Thyroid gland (tissue), 4 donors: ENCODE results near the gene COL4A1. TPM values are rescaled to one million over a fixed set of nuclear protein-coding genes. Genes with fewer than 3 reads are reported as not detected.

Experiments
- DNase-seq, 2 donors: peaks; one replicate each; pipeline ENCODE4 v3.0.0-alpha.2; 2019
- H3K27ac ChIP-seq, 3 donors: fragments of 200-600 bp; sonication (generic); 1 replicate in 2 of 3; 2 replicates in 1 of 3; pipeline ENCODE4 v1.5.1; 2016 to 2019; ENCODE audit warnings: mild to moderate bottlenecking in 1 of 3, moderate library complexity in 1 of 3
- H3K27me3 ChIP-seq: fragments of 200-600 bp; sonication (generic); one replicate; pipeline ENCODE4 v1.5.1; 2019
- H3K36me3 ChIP-seq, 2 donors: fragments of 200-600 bp; sonication (generic); one replicate each; pipeline ENCODE4 v1.5.1; 2016 to 2019
- H3K4me1 ChIP-seq, 2 donors: fragments of 200-600 bp; sonication (generic); one replicate each; pipeline ENCODE4 v1.5.1; 2017 to 2019
- H3K4me3 ChIP-seq, 3 donors: fragments of 200-600 bp; sonication (generic); replicated peaks in 1 of 3; 1 replicate in 2 of 3; 2 replicates in 1 of 3; pipeline ENCODE4 v1.5.1; 2016; ENCODE audit warnings: mild to moderate bottlenecking in 1 of 3
- H3K9me3 ChIP-seq: fragments of 200-600 bp; sonication (generic); one replicate; pipeline ENCODE4 v1.5.1; 2017
- CTCF ChIP-seq, 6 experiments: fragments of 200-600 bp in 3 of 6; fragments of 450-650 bp in 3 of 6; sonication (generic) in 3 of 6; IDR thresholded peaks; one replicate each; pipeline ENCODE4 v1.5.1; 2016 to 2019; ENCODE audit warnings: antibody characterized with exemption in 6 of 6, mild to moderate bottlenecking in 2 of 6, inconsistent platforms in 1 of 6, moderate library complexity in 1 of 6
- POLR2A ChIP-seq, 2 donors: fragments of 450-650 bp; IDR thresholded peaks; one replicate each; pipeline ENCODE4 v1.6.1; 2017; ENCODE audit warnings: antibody characterized with exemption in 2 of 2, mild to moderate bottlenecking in 2 of 2, moderate library complexity in 1 of 2
- WGBS, 2 donors: methylation state at CpG; one replicate each; pipeline ENCODE4 v1.1.5; 2017; 5-methylcytosine and 5-hydroxymethylcytosine counted together
- intact Hi-C: fragments of 100-400 bp; cut with DNase I; formaldehyde crosslinking; loops from one replicate; pipeline ENCODE4 v1.15.1; 2023
- total RNA-seq, 4 donors: library from RNA; depleted of rRNA; stranded (reverse); fragments of >200 nt; gene quantifications; one replicate each; pipeline ENCODE4 v1.2.3, GENCODE V29; 2016

Gene COL4A1
- total RNA-seq, 4 donors from 2014 or later: 71.3 to 161 (median 112) TPM

DNA sequence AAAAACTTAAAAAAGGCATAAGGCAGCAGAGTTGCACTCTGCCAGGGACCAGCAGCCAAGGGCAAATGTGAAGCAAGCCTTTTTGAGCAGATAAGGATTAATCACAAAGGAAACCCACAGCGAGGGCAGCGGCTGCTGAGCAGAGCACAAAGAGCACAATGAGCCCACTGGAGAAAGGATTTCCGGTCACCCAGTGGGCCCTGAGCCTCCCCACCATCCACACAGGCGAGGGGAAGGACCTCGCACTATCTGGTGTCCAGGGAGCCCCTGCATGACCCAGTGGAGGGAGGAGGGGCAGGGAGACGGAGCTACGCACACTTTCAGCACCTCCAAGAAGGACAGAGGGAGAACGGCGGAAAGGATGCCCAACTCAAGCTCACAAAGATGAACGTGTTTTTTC is 40.0 kb downstream of the COL4A1 start:
- no peak for TF ChIP-seq POLR2A (IDR thresholded peaks at IDR 0.05)
- no peak for TF ChIP-seq CTCF (IDR thresholded peaks at IDR 0.05)
- H3K27me3 ChIP-seq: no peaks in the 10 kb centered on the region
- no peaks in the 10 kb centered on the region for H3K9me3 ChIP-seq
- intact Hi-C loops: no loop called here
- no peak overlapping the region for H3K27ac ChIP-seq
- 82 to 83% methylated on average over 10 of the region's 10 CpGs for WGBS, 2 donors
- H3K4me1 ChIP-seq: peaks cover 10 to 46% of the 10 kb centered on the region in 2 donors
- no peak for DNase-seq
- no peak overlapping the region for H3K4me3 ChIP-seq
- no peaks in the 10 kb centered on the region for H3K36me3 ChIP-seq

DNA sequence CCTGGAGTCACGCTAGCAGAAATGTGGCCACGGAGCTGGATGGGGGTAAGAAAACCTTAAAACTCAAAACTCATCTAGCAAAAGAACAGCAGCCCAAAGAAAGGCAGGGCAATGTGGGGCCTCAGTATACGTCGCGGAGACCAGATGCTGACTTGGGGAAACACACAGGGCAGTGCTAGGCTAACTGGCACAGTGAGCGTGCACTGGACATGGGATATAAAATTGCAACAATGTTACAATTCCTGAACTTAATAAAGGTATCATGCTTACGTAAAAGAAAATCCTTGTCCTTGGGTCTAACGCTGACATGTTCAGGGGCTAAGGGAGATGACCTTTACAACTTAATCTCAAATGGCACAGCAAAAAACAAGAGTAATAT is 40.5 kb downstream of the COL4A1 start:
- peak overlapping the region in 2 of 3 donors; percentile 36 to 59 for H3K27ac ChIP-seq
- TF ChIP-seq POLR2A (IDR thresholded peaks at IDR 0.05) (no peak), CTCF (IDR thresholded peaks at IDR 0.05) (no peak)
- no peaks in the 10 kb centered on the region for H3K9me3 ChIP-seq
- intact Hi-C loops: no loop called here
- H3K4me3 ChIP-seq: no peak overlapping the region
- no peaks in the 10 kb centered on the region for H3K36me3 ChIP-seq
- 86 to 87% methylated on average over 8 of the region's 8 CpGs for WGBS, 2 donors
- H3K4me1 ChIP-seq: peaks cover 10 to 51% of the 10 kb centered on the region in 2 donors
- H3K27me3 ChIP-seq: no peaks in the 10 kb centered on the region
- DNase-seq: no peak

DNA sequence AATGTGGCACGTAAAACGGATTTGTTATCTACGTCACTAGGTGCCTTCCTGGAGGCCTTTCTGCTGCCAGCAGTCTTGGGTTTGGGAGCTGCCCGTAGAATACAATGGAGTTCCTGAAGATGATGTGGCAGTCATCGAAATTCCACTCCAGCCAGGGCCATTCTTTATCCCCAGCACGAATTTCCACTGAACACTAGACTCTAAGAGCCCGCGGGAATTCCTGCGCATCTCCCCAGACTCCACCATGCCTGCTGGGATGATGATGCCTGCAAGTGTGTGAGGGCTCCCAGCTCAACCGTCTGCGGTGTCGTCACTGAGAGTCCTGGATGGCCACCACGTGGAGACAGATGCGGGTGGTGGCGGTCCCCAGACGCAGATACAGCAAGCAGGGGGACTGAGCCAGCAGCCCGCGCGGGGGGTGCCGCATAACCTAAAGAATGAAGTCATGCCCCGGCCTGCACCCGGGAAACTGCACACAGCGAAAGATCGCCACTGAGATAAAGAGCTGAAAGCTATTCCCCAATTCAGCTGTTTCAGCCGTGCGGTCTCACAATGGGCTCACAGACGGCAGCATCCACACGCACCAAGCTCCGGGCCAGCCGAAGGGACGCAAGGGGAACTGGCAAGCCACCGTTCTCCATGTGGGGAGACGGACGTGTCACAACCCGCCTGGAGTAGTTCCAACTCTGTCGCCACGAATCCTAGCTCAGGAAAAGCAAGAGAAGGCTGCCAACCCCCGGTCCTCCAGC is 41.1 kb downstream of the COL4A1 start:
- peak overlapping the region in 2 of 3 donors; percentile 36 to 59 for H3K27ac ChIP-seq
- intact Hi-C loops: no loop called here
- TF ChIP-seq POLR2A (IDR thresholded peaks at IDR 0.05): no peak
- no peak for TF ChIP-seq CTCF (IDR thresholded peaks at IDR 0.05)
- H3K4me1 ChIP-seq: peaks cover 10 to 55% of the 10 kb centered on the region in 2 donors
- no peak overlapping the region for H3K4me3 ChIP-seq
- 78 to 84% methylated on average over 38 of the region's 38 CpGs for WGBS, 2 donors
- DNase-seq: no peak
- H3K27me3 ChIP-seq: no peaks in the 10 kb centered on the region
- H3K36me3 ChIP-seq: no peaks in the 10 kb centered on the region
- H3K9me3 ChIP-seq: no peaks in the 10 kb centered on the region

- intact Hi-C loops: no loop called here
- DNase-seq: no peak
- Histone ChIP-seq H3K4me1 (peaks cover 10 to 55% of the 10 kb centered on the region in 2 donors), H3K27me3 (no peaks in the 10 kb centered on the region), H3K4me3 (no peak overlapping the region), H3K27ac (peak overlapping the region in 2 of 3 donors; percentile 36 to 44), H3K9me3 (no peaks in the 10 kb centered on the region), H3K36me3 (no peaks in the 10 kb centered on the region)
- TF ChIP-seq POLR2A (IDR thresholded peaks at IDR 0.05) (no peak), CTCF (IDR thresholded peaks at IDR 0.05) (no peak)
- 73 to 75% methylated on average over 6 of the region's 6 CpGs for WGBS, 2 donors
Measured at GRCh38 chr13:110265341-110265681, 41.6 kb downstream of the COL4A1 start.

DNA sequence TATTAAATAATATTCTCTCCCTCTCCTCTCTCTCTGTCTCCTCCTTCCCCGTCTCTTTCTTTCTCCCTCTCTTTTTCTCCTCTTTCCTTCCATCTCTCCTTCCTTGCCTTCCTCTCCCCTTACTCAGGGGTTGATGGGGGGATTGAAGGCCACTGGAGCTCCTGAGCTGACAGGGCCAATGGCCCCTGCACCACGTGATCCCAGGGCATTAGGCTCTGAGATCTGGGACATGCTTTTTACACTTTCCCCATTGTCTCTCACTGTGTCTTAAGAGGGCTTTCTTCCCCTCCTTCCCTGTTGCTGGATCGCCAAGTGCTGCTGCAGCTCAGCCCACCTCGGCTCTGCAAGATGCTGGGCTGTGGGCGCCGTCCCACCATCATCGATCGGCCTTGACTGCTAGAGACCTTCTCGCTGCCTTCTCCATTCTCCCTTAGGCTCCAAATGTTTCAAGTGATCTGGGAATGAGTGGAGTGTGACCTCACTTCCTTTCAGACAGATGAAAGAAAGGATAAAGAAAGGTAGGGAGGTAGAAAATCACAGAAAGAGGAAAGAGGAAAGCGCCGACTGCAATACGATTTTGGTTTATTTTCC is 42.2 kb downstream of the COL4A1 start:
- Histone ChIP-seq H3K27ac (peak overlapping the region in 2 of 3 donors; percentile 36 to 44), H3K4me1 (peaks cover 10 to 52% of the 10 kb centered on the region in 2 donors), H3K9me3 (no peaks in the 10 kb centered on the region), H3K4me3 (no peak overlapping the region), H3K27me3 (no peaks in the 10 kb centered on the region), H3K36me3 (no peaks in the 10 kb centered on the region)
- no peak for TF ChIP-seq POLR2A (IDR thresholded peaks at IDR 0.05)
- no peak for TF ChIP-seq CTCF (IDR thresholded peaks at IDR 0.05)
- 86 to 90% methylated on average over 12 of the region's 12 CpGs for WGBS, 2 donors
- intact Hi-C loops: no loop called here
- no peak for DNase-seq
